ENCODE measurements around the gene U2SURP. TPM values are rescaled to one million over a fixed set of nuclear protein-coding genes. Genes with fewer than 3 reads are reported as not detected.

The U2SURP gene
- 85.0 and 85.5 TPM in 2 replicates for total RNA-seq

DNA sequence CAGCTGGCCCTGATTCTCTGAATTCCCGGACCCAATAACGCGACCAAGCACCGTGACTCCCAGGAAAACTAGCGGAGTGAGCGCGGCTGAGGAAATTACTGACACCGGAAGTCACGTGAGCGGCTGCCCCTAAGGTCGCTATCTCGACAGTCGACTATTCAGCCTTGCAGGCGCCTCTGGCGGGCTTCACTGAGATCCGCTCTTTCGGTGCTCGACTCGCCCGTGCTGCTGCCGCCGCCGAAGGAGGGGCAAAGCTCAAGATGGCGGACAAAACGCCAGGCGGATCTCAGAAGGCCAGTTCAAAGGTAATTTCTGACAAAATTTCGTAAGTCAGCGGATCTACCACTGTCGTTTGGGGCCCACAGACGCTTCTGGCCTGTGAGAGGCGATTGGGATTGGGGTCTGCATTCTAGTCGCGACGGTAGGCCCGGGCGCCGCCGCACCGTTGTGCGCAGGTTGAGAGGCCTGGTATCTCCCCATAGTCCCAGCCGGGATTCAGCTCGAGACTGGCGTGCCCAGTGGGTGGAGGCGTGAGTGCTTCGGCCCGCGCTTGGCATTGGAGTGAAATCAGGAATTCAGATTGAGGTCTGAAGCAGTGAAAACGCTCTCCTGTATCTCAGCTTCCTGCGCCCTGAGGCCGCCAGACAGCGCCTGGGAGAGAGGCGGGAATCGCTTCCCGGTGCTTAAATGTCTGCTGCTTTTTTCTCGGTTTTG lies at the start of gene U2SURP:
U2SURP (plus strand) TSS at position 202 of the 714 bp plus-strand sequence; CDS start at position 261, 59 bp downstream.
- Histone ChIP-seq H3K4me1 (ENCODE audit: insufficient read depth, low read length) (peaks cover 20% of the 10 kb centered on the region), H3K4me2 (ENCODE audit: insufficient read depth, low read length) (peak within 1 kb of the TSS; percentile 96), H3K36me3 (ENCODE audit: insufficient read depth, low read length) (no peaks in the 10 kb centered on the region), H3K27me3 (ENCODE audit: insufficient read depth, low read length) (no peaks in the 10 kb centered on the region), H3K9me3 (ENCODE audit: low read depth, low read length) (no peaks in the 10 kb centered on the region), H3K27ac (ENCODE audit: low read depth, low read length) (peak within 1 kb of the TSS; percentile 75), H2AFZ (ENCODE audit: low read length) (peak within 1 kb of the TSS; percentile 89), H3K79me2 (ENCODE audit: insufficient read depth, low read length) (peaks cover 55% of the 10 kb centered on the region), H4K20me1 (ENCODE audit: insufficient read depth, low read length) (peaks cover 13% of the 10 kb centered on the region), H3K4me3 (ENCODE audit: insufficient read depth, low read length) (peak within 1 kb of the TSS; percentile 85)
- DNase-seq (ENCODE audit: insufficient read length, low spot score, missing footprints): peak; percentile 92
- no peak for TF ChIP-seq CTCF (IDR thresholded peaks at IDR 0.05; ENCODE audit: extremely low read depth, low read depth, low read length)

DNA sequence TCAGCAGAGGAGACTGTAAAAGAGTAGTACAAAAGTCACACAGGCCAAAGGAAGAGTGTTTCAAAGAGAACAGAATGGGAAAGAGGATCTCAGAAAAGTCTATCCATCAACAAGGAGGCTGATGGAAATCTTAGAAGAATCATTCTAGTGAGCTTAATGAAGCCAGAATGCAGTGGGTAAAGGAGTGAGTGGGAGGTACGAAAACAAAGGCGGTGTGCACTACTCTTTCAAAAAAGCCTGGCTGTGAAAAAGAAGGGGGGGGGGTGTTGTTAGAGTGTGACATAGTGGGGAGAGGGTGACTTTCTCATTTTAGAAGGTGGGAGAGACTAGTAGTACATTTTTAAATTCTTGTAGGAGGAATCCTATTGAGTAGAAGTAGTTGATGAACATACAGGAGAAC lies 49.6 kb upstream of the U2SURP start:
- H4K20me1 ChIP-seq (ENCODE audit: insufficient read depth, low read length): no peaks in the 10 kb centered on the region
- no peak for TF ChIP-seq CTCF (IDR thresholded peaks at IDR 0.05; ENCODE audit: extremely low read depth, low read depth, low read length)
- H3K27ac ChIP-seq (ENCODE audit: low read depth, low read length): no peak overlapping the region
- H3K4me1 ChIP-seq (ENCODE audit: insufficient read depth, low read length): no peaks in the 10 kb centered on the region
- H3K36me3 ChIP-seq (ENCODE audit: insufficient read depth, low read length): no peaks in the 10 kb centered on the region
- DNase-seq (ENCODE audit: insufficient read length, low spot score, missing footprints): no peak
- no peak overlapping the region for H3K4me2 ChIP-seq (ENCODE audit: insufficient read depth, low read length)
- H2AFZ ChIP-seq (ENCODE audit: low read length): no peak overlapping the region
- peaks cover 3% of the 10 kb centered on the region for H3K27me3 ChIP-seq (ENCODE audit: insufficient read depth, low read length)
- no peak overlapping the region for H3K4me3 ChIP-seq (ENCODE audit: insufficient read depth, low read length)
- no peaks in the 10 kb centered on the region for H3K79me2 ChIP-seq (ENCODE audit: insufficient read depth, low read length)
- H3K9me3 ChIP-seq (ENCODE audit: low read depth, low read length): no peaks in the 10 kb centered on the region

- H3K4me3 ChIP-seq (ENCODE audit: insufficient read depth, low read length): no peak overlapping the region
- H2AFZ ChIP-seq (ENCODE audit: low read length): no peak overlapping the region
- no peak for TF ChIP-seq CTCF (IDR thresholded peaks at IDR 0.05; ENCODE audit: extremely low read depth, low read depth, low read length)
- no peaks in the 10 kb centered on the region for H4K20me1 ChIP-seq (ENCODE audit: insufficient read depth, low read length)
- no peaks in the 10 kb centered on the region for H3K9me3 ChIP-seq (ENCODE audit: low read depth, low read length)
- no peaks in the 10 kb centered on the region for H3K4me1 ChIP-seq (ENCODE audit: insufficient read depth, low read length)
- no peaks in the 10 kb centered on the region for H3K79me2 ChIP-seq (ENCODE audit: insufficient read depth, low read length)
- H3K4me2 ChIP-seq (ENCODE audit: insufficient read depth, low read length): no peak overlapping the region
- H3K27ac ChIP-seq (ENCODE audit: low read depth, low read length): no peak overlapping the region
- H3K36me3 ChIP-seq (ENCODE audit: insufficient read depth, low read length): no peaks in the 10 kb centered on the region
- peaks cover 3% of the 10 kb centered on the region for H3K27me3 ChIP-seq (ENCODE audit: insufficient read depth, low read length)
- DNase-seq (ENCODE audit: insufficient read length, low spot score, missing footprints): no peak
Observed at GRCh38 chr3:142952272-142953193, 48.8 kb upstream of the U2SURP start.

DNA sequence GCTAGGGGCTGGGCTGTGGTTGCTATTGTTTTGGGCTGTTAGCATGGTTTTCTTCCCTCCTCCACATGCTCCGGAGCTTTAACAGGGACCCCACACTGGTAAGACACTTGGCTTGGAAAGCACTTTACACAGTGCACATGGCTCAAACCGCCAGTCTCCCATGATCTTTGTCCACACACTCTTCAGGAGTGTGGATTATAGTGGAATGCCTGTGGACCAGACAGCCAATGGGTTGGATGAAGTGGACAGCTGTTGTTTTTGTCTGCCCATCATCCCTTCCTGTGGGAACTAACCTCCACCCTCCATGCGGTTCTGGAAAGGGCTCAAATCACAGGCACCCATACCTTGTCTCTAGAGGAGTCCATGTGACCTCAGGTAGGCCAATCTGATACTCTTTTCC lies 47.9 kb upstream of the U2SURP start:
- peaks cover 3% of the 10 kb centered on the region for H3K27me3 ChIP-seq (ENCODE audit: insufficient read depth, low read length)
- no peak overlapping the region for H3K27ac ChIP-seq (ENCODE audit: low read depth, low read length)
- no peak overlapping the region for H3K4me3 ChIP-seq (ENCODE audit: insufficient read depth, low read length)
- H3K4me1 ChIP-seq (ENCODE audit: insufficient read depth, low read length): peaks cover under 1% of the 10 kb centered on the region
- H3K9me3 ChIP-seq (ENCODE audit: low read depth, low read length): no peaks in the 10 kb centered on the region
- no peak for TF ChIP-seq CTCF (IDR thresholded peaks at IDR 0.05; ENCODE audit: extremely low read depth, low read depth, low read length)
- H2AFZ ChIP-seq (ENCODE audit: low read length): no peak overlapping the region
- no peaks in the 10 kb centered on the region for H3K79me2 ChIP-seq (ENCODE audit: insufficient read depth, low read length)
- no peak overlapping the region for H3K4me2 ChIP-seq (ENCODE audit: insufficient read depth, low read length)
- no peak for DNase-seq (ENCODE audit: insufficient read length, low spot score, missing footprints)
- no peaks in the 10 kb centered on the region for H4K20me1 ChIP-seq (ENCODE audit: insufficient read depth, low read length)
- no peaks in the 10 kb centered on the region for H3K36me3 ChIP-seq (ENCODE audit: insufficient read depth, low read length)
